NCI-H774 (cell line): ENCODE results near the gene SELENOI.
"Not testable (repeated sequence)": the region's sequence is repeated elsewhere in the genome, so short reads cannot be mapped to it uniquely, and the experiment has no call there.

ENCODE experiments used
- DNase-seq: peaks from one replicate; lab custom pipeline; 2025; lab: John Stamatoyannopoulos, UW

Gene SELENOI

GRCh38 chr2:26327291-26328272 is 18.4 kb upstream of the SELENOI start:
- DNase-seq: no peak

DNA sequence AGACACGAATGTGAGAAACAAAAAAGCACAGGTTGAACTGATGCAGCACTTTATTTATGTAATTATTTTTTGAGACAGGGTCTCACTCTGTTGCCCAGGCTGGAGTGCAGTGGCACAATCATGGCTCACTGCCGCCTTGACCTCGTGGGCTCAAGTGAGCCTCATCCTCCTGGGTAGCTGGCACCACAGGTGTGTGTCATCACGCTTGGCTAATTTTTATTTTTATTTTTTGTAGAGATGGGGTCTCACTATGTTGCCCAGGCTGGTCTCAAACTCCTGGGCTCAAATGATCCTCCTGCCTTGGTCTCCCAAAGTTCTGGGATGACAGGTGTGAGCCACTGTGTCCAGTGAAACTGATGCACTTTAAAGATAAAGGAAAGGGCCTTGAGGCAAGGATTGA is 16.9 kb upstream of the SELENOI start:
- DNase-seq: not testable (repeated sequence)

GRCh38 chr2:26330114-26330549 is 15.8 kb upstream of the SELENOI start:
- peak; percentile 64 for DNase-seq

- no peak for DNase-seq
Observed at GRCh38 chr2:26330604-26331003, 15.3 kb upstream of the SELENOI start.

- not testable (repeated sequence) for DNase-seq
Observed at GRCh38 chr2:26331321-26331720, 14.6 kb upstream of the SELENOI start.

- no peak for DNase-seq
Observed at GRCh38 chr2:26333293-26333692, 12.7 kb upstream of the SELENOI start.

GRCh38 chr2:26335231-26335630 is 10.7 kb upstream of the SELENOI start:
- no peak for DNase-seq

- no peak for DNase-seq
Observed at GRCh38 chr2:26336719-26337118, 9.2 kb upstream of the SELENOI start.

GRCh38 chr2:26337298-26337697 is 8.6 kb upstream of the SELENOI start:
- no peak for DNase-seq

DNA sequence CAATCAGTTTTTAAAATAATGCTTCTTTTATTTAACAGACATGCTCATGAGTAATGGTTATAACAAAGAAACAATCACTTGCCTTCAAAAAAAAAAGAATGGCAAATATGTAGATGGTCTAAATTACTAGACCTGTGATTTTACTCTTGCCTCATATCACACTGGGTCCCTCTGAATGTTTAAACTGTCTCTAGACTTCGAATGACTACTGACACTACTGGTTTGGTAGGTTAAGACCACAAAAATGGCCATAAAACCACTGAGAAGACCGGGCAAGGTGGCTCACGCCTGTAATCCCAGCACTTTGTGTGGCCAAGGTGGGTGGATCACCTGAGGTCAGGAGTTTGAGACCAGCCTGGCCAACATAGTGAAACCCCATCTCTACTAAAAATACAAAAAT is 5.1 kb upstream of the SELENOI start:
- DNase-seq: no peak

GRCh38 chr2:26344581-26345282 is 1.2 kb upstream of the SELENOI start:
- DNase-seq: no peak

DNA sequence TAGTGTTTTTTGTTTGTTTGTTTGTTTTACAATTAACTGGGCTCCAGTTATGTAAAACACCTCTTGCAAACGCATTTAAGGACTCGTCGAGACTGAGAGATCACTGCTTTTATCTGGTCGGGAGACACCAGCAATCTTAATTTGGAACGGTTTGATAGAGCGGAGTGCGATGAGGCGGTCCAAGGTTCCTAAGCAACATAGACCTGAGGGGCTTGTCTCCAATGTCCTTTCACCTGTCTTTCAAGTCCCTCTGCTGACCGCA is 729 bp upstream of the SELENOI start:
- no peak for DNase-seq

DNA sequence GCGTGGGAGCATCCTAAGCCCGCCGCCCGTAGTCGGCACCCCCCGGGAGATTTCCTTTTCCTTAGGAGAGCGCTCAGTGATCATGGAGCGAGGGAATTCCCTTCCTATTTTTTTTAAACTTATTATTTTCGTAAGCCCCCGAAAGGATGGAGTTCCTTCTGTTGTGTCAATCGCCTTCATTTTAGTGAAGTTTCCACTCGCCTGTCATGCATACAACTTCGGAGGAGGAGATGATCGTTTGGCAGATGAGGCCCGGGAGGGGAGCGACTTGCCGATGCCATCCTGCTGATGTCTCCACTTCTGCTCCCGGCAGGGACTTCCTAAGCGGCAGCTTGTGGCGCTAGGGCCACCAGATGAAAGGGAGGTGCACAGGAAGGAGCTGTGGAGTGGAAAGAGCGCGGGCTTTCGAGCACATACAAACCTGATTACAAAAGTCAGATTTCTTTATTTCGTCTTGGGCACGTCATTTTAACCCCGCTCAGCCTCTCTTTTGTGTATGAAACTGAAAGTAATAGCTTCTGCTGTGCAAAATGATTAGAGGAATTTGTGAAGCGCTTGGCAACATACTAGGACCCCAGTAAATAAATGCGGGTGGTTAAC is 611 bp downstream of the SELENOI start, which contains the start of gene ADGRF3:
Gene ADGRF3, minus strand, starts transcription at position 336 of the 600 bp plus-strand sequence. CDS start 555 bp downstream, outside the sequence.
- DNase-seq: peak; percentile 34

- DNase-seq: no peak
Observed at GRCh38 chr2:26347286-26347865, 1.4 kb downstream of the SELENOI start.

DNA sequence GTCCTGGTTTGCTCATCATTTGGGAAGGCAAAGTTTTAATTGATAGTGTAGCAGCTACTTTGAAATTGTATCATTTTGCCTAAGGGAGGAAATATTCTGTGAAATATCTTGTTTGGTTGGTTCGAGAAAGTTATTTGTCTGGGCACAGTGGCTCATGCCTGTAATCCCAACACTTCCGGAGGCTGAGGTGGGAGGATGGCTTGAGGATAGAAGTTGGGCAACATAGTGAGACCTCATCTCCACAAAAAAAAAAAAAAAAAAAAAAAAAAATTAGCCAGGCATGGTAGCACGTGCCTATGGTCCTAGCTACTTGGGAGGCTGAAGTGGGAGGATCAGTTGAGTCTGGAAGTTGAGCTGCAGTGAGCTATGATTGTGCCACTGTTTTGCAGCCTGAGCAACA is 3.7 kb downstream of the SELENOI start:
- DNase-seq: no peak

DNA sequence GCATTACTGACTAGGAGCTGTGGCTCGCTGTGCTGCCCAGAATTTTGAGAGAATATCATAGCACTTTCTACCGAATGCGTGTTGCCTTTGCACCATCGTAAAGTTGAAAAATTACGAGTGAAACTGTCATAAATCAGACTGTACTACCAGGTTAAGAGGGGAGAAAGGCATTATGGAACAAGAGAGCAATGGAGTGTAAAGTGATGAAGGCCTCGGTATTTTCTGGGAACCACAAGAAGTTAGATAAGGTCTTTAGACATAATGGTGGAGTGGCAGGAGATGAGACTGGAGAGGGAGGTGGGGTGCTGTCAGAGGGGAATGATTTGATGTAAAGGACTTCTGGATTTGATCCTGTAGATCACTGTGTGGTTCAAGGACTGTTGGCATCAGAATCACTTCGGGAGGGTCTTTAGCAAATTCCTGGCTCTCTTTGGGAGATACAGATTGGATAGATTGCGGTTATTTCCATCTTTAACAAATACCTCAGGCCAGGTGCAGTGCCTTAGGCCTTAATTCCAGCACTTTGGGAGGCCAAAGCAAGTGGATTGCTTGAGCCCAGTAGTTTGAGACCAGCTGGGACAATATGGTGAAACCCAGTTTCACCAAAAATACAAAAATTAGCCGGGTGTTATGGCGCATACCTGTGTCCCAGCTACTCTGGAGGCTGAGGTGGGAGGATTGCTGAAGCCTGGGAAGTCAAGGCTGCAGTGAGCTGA is 5.6 kb downstream of the SELENOI start:
- DNase-seq: no peak

- DNase-seq: no peak
Observed at GRCh38 chr2:26352892-26353291, 6.9 kb downstream of the SELENOI start.

GRCh38 chr2:26354469-26354868 is 8.5 kb downstream of the SELENOI start:
- not testable (repeated sequence) for DNase-seq

DNA sequence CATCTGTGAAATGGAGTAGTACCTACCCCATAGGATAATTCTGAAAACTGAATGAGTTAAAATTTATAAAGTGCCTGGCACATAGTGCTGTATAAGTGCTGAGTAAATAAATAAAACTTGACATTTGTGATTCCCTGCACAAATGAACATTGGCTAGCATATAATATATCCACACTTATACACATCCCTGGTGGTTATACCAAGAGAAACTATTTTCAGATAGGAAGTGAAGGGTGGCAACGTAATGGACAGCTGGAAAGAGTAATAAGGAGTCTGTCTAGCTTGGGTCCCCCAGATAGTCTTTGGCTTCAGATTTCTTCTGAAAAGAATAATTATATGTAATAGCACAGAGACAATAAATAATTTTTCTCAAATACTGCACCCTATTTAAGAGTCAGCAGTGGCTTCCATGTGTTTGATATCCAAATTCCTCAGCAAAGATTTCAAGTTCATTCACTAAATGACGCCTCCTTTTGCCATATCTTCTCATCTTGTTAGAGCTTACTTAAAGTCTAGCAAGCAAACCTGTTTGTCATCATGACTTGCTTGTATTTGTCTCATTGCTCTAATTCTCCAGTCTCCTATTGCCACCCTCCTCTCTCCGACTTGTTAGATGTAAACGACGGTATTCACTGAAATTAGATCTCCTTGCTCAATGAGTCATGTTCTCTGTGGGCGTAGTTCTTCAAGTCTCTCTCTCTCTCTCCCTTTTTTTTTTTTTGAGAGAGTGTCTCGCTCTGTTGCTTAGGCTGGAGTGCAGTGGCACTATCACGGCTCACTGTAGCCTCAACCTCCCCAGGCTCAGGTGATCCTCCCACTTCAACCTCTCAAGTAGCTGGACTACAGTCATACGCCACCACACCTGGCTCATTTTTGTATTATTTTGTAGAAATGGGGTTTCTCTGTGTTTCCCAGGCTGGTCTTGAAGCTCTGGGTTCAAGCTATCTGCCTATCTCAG is 9.4 kb downstream of the SELENOI start:
- DNase-seq: no peak

GRCh38 chr2:26356111-26356510 is 10.2 kb downstream of the SELENOI start:
- DNase-seq: no peak

- no peak for DNase-seq
Observed at GRCh38 chr2:26356771-26357170, 10.8 kb downstream of the SELENOI start.
